Mesothelial cell of epicardium (in vitro differentiated cells): ENCODE data around the gene LGI4. TPM values are rescaled to one million over a fixed set of nuclear protein-coding genes. Genes with fewer than 3 reads are reported as not detected.
"Not testable (repeated sequence)": the region's sequence is repeated elsewhere in the genome, so short reads cannot be mapped to it uniquely, and the experiment has no call there.

Experiments used
- DNase-seq, 2 experiments: peaks; one replicate each; pipeline ENCODE4 v3.0.0; 2021; ENCODE audit warnings: low spot score in 2 of 2; ENCODE audit not compliant: unreplicated experiment in 2 of 2
- H3K27ac Mint-ChIP-seq: 2 replicates; pipeline ENCODE4 v1.8.0; 2021; ENCODE audit warnings: mixed read lengths
- H3K27me3 Mint-ChIP-seq: 2 replicates; pipeline ENCODE4 v1.8.0; 2021; ENCODE audit warnings: low read depth, mixed read lengths
- H3K36me3 Mint-ChIP-seq: 2 replicates; pipeline ENCODE4 v1.8.0; 2021; ENCODE audit warnings: mixed read lengths
- H3K4me1 Mint-ChIP-seq: 2 replicates; pipeline ENCODE4 v1.8.0; 2021; ENCODE audit warnings: mixed read lengths
- H3K4me3 Mint-ChIP-seq: 2 replicates; pipeline ENCODE4 v1.8.0; 2021; ENCODE audit warnings: mild to moderate bottlenecking, moderate library complexity, mixed read lengths
- H3K9me3 Mint-ChIP-seq: 2 replicates; pipeline ENCODE4 v1.8.0; 2021; ENCODE audit warnings: mixed read lengths
- total RNA-seq: library from RNA; stranded (reverse); gene quantifications from 3 replicates; pipeline ENCODE4 v1.2.1, GENCODE V29; 2021
- TF ChIP-seq, protein P1 (sequence below): fragments of 200-600 bp; sonication (generic); IDR thresholded peaks from one replicate; pipeline ENCODE4 v1.5.0; 2021; ENCODE audit warnings: antibody characterized with exemption; ENCODE audit not compliant: unreplicated experiment

The LGI4 gene
- total RNA-seq, 1 donor from 2014 or later = 1.4 TPM

DNA sequence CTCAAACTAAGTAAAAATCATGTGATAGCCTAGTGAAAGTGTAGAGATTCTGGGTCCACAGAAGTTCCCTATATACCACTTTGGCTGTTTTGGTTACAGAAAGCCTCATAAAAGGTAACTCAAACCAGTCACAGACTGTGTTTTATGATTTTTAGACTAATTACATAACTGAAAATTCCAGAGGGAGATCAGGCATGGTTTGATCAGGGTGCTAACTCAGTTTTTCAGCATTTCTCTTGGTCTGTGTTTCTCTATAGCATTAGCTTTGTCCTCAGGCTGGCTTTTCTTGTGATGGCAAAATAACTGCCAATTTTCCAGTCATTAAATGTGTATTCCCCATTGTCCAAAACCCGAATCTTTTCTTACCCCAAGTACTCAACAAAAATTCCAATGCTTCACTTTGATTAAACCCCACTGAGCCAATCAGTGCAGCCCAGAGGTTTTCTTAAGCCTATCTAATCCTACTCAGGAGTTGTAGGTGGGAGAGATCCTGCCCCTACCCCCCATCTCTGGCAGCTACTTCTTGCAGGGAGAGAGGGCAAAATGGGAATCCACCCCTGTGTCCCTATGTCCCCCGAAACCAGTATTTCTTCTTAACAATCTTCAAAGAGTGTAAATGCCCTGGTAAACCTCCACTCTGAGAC lies 27.8 kb downstream of the LGI4 start:
- no peak for DNase-seq
- no peak overlapping the region for H3K4me3 Mint-ChIP-seq
- H3K4me1 Mint-ChIP-seq = peaks cover 2% of the 10 kb centered on the region
- no peak overlapping the region for H3K27ac Mint-ChIP-seq
- H3K36me3 Mint-ChIP-seq = no peaks in the 10 kb centered on the region
- TF ChIP-seq, protein P1, sequence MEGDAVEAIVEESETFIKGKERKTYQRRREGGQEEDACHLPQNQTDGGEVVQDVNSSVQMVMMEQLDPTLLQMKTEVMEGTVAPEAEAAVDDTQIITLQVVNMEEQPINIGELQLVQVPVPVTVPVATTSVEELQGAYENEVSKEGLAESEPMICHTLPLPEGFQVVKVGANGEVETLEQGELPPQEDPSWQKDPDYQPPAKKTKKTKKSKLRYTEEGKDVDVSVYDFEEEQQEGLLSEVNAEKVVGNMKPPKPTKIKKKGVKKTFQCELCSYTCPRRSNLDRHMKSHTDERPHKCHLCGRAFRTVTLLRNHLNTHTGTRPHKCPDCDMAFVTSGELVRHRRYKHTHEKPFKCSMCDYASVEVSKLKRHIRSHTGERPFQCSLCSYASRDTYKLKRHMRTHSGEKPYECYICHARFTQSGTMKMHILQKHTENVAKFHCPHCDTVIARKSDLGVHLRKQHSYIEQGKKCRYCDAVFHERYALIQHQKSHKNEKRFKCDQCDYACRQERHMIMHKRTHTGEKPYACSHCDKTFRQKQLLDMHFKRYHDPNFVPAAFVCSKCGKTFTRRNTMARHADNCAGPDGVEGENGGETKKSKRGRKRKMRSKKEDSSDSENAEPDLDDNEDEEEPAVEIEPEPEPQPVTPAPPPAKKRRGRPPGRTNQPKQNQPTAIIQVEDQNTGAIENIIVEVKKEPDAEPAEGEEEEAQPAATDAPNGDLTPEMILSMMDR = no peak
- no peaks in the 10 kb centered on the region for H3K9me3 Mint-ChIP-seq
- H3K27me3 Mint-ChIP-seq = no peaks in the 10 kb centered on the region

DNA sequence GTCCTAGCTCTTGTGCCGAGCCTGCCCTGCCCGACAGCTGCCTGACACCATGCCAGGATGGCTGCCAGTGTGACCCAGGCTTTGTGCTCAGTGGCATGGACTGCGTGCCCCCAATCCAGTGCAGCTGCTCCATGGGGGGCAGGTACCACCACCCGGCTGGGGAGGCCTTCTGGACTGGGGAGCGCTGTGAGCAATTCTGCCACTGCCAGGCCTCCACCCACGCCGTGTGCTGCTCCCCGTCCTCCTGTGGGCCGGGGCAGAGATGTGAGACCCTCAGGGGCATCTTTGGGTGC lies 28.6 kb downstream of the LGI4 start:
- Mint-ChIP-seq H3K36me3 (no peaks in the 10 kb centered on the region), H3K27ac (no peak overlapping the region), H3K9me3 (no peaks in the 10 kb centered on the region), H3K4me1 (peaks cover 2% of the 10 kb centered on the region), H3K27me3 (no peaks in the 10 kb centered on the region), H3K4me3 (no peak overlapping the region)
- TF ChIP-seq, protein P1 = no peak
- no peak for DNase-seq

DNA sequence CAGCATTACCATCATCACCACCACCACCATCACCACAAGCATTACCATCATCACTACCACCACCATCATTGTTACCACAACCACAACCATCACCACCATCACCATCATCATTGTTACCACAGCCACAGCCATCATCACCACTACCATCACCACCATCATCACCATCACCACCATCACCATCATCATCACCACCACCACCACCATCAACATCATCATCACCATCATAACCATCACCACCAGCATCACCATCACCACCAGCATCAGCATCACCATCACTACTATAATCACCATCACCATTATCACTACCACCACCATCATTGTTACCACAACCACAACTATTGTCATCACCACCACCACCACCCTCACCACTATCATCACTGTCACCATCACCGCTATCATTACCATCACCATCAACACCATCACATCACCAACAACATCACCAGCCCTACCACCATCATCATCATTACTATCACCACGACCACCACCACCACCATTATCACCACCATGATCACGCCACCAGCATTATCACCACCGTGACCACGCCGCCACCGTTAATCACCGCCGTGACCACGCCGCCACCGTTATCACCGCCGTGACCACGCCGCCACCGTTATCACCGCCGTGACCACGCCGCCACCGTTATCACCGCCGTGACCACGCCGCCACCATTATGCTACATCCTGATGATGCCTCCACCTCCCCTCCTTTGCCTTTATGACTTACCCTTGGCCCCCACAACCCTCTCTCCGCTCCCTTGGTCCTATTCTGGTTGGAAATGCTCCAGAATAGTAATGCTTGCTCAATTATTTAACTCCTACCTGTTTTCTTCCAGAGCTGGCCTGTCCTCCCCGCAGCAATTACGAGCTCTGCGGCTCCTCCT lies 29.2 kb downstream of the LGI4 start:
- H3K4me3 Mint-ChIP-seq = no peak overlapping the region
- no peak for DNase-seq
- H3K27ac Mint-ChIP-seq = no peak overlapping the region
- H3K9me3 Mint-ChIP-seq = no peaks in the 10 kb centered on the region
- H3K27me3 Mint-ChIP-seq = no peaks in the 10 kb centered on the region
- TF ChIP-seq, protein P1 = no peak
- no peaks in the 10 kb centered on the region for H3K36me3 Mint-ChIP-seq
- peaks cover under 1% of the 10 kb centered on the region for H3K4me1 Mint-ChIP-seq

DNA sequence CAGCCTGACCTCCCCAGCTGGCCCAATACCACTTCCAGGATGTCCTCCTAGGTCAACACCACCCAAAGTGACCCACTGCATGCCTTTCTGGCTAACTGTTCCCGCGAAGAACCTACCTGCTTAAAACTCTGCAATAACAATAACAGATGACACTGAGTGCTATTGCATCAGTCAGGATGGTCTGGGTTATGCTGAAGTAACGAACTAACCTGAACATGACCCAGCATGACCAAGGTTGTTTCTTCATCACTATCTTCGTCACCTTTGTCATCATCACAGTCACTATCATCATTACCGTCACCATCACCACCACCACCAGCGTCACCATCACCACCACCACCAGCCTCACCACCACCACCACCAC lies 29.8 kb downstream of the LGI4 start:
- TF ChIP-seq, protein P1 = no peak
- no peak overlapping the region for H3K27ac Mint-ChIP-seq
- H3K36me3 Mint-ChIP-seq = no peaks in the 10 kb centered on the region
- no peaks in the 10 kb centered on the region for H3K27me3 Mint-ChIP-seq
- no peak for DNase-seq
- H3K4me3 Mint-ChIP-seq = no peak overlapping the region
- no peaks in the 10 kb centered on the region for H3K9me3 Mint-ChIP-seq
- H3K4me1 Mint-ChIP-seq = no peaks in the 10 kb centered on the region

DNA sequence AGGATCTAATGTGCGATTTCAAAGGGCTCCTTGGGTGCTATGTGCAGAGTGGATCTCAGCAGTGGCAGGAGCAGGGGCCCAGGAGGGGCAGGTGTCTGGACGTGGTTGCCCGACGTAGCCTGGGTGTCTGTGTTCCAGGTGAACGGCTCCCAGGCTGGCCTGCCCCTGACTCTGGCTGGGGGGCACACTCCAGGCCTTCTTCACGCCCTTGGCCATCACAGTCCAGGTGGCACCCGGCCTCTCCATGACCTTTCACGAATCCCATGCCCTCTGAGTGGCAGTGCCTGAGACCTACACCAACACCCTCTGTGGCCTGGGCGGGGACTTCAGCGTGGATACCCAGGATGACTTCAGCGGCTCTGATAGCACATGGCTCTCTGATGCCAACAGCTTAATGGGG lies 30.5 kb downstream of the LGI4 start:
- Mint-ChIP-seq H3K4me1 (no peaks in the 10 kb centered on the region), H3K27ac (no peak overlapping the region), H3K4me3 (no peak overlapping the region), H3K9me3 (no peaks in the 10 kb centered on the region), H3K36me3 (no peaks in the 10 kb centered on the region), H3K27me3 (no peaks in the 10 kb centered on the region)
- TF ChIP-seq, protein P1 = no peak
- DNase-seq = no peak

DNA sequence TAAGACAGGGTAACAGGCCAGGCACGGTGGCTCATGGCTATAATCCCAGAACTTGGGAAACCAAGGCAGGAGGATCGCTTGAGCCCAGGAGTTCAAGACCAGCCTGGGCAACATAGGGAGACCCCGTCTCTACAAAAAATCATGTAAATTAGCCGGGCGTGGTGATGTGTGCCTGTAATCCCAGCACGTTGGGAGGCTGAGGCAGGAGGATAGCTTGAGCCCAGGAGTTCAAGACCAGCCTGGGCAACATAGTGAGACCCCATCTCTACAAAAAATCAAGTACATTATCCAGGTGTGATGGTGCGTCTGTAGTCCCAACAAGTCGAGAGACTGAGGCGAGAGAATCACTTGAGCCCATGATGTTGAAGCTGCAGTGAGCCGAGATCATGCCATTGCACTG lies 31.2 kb downstream of the LGI4 start:
- not testable (repeated sequence) for H3K36me3 Mint-ChIP-seq, DNase-seq, H3K27me3 Mint-ChIP-seq, H3K4me1 Mint-ChIP-seq, H3K27ac Mint-ChIP-seq, H3K4me3 Mint-ChIP-seq, H3K9me3 Mint-ChIP-seq

DNA sequence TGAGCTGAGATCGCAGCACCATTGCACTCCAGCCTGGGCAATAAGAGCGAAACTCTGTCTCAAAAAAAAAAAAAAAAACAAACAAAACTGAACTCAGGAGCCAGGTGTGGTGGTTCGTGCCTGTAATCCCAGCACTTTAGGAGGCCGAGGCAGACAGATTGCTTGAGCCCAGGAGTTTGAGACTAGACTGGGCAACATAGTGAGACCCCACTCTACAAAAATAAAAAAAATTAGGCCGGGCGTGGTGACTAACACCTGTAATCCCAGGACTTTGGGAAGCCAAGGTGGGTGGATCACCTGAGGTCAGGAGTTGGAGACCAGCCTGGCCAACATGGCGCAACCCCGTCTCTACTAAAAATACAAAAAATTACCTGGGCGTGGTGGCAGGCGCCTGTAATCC lies 32.9 kb downstream of the LGI4 start:
- not testable (repeated sequence) for H3K9me3 Mint-ChIP-seq, H3K4me1 Mint-ChIP-seq, H3K27ac Mint-ChIP-seq, H3K36me3 Mint-ChIP-seq, DNase-seq, H3K4me3 Mint-ChIP-seq, H3K27me3 Mint-ChIP-seq
